Ishikawa (cell line): ENCODE data around the gene ARID5B.
A peak's percentile ranks its signal among the peaks of the same experiment; 100 is the strongest.

Source experiments
- CREB1 ChIP-seq: IDR thresholded peaks from 2 replicates; pipeline ENCODE4 v1.6.1; 2012; ENCODE audit warnings: low read depth
- MAX ChIP-seq: IDR thresholded peaks from 2 replicates; pipeline ENCODE4 v1.6.1; 2012
- NFIC ChIP-seq: IDR thresholded peaks from 2 replicates; pipeline ENCODE4 v1.6.1; 2012
- RAD21 ChIP-seq: IDR thresholded peaks from 2 replicates; pipeline ENCODE4 v1.6.1; 2012; ENCODE audit warnings: low read depth
- TEAD4 ChIP-seq: IDR thresholded peaks from 2 replicates; pipeline ENCODE4 v1.6.1; 2012
- TF ChIP-seq, protein P1 (sequence below): IDR thresholded peaks from 2 replicates; pipeline ENCODE4 v1.6.1; 2012; ENCODE audit warnings: low read depth, mild to moderate bottlenecking
- TF ChIP-seq, protein P2 (sequence below): IDR thresholded peaks from 2 replicates; pipeline ENCODE4 v1.6.1; 2012

DNA sequence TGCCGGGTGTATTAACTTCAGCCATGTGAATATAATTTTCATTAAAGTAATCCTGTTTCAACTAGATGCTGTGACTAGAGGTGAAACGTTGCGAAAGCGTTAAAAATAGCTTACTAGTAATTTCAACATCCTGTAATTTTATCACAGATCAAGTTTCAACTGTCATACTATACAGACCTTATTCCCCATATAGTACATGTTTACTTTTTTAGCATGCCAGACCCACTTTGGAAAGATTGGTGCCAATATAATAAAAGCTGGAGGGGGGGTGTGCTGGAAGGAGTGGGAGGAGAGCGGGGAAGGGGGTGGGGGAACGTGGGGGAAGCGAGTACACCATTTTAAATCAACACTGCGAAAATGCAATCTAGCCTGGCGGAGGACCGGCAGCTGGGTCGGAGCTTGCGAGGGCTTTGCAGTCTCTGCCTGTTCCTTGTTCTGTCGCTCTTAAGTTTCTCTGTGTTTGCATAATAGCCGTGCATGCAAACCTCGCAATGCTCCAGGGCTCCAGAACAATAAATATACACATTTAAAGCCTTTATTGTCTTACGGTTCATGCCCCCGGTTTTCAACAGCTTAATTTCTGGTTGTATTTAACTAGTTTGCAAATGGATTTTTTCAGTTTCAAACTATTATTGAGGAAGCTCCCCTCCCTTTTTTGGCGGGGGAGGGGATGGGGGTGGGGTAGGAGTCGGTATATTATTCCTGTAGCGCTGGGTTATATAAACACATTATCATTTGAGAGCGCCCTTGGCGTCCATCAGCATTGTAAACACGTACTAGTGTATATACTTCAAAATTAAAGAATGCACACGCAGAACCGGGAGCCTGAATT lies 1.3 kb upstream of the ARID5B start:
- TF ChIP-seq MAX (peak; percentile 20; the same call in 1 of the 2 replicates), NFIC (no peak), RAD21 (no peak), TEAD4 (no peak), CREB1 (no peak)
- TF ChIP-seq, protein P1, sequence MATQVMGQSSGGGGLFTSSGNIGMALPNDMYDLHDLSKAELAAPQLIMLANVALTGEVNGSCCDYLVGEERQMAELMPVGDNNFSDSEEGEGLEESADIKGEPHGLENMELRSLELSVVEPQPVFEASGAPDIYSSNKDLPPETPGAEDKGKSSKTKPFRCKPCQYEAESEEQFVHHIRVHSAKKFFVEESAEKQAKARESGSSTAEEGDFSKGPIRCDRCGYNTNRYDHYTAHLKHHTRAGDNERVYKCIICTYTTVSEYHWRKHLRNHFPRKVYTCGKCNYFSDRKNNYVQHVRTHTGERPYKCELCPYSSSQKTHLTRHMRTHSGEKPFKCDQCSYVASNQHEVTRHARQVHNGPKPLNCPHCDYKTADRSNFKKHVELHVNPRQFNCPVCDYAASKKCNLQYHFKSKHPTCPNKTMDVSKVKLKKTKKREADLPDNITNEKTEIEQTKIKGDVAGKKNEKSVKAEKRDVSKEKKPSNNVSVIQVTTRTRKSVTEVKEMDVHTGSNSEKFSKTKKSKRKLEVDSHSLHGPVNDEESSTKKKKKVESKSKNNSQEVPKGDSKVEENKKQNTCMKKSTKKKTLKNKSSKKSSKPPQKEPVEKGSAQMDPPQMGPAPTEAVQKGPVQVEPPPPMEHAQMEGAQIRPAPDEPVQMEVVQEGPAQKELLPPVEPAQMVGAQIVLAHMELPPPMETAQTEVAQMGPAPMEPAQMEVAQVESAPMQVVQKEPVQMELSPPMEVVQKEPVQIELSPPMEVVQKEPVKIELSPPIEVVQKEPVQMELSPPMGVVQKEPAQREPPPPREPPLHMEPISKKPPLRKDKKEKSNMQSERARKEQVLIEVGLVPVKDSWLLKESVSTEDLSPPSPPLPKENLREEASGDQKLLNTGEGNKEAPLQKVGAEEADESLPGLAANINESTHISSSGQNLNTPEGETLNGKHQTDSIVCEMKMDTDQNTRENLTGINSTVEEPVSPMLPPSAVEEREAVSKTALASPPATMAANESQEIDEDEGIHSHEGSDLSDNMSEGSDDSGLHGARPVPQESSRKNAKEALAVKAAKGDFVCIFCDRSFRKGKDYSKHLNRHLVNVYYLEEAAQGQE, result no peak
- TF ChIP-seq, protein P2, sequence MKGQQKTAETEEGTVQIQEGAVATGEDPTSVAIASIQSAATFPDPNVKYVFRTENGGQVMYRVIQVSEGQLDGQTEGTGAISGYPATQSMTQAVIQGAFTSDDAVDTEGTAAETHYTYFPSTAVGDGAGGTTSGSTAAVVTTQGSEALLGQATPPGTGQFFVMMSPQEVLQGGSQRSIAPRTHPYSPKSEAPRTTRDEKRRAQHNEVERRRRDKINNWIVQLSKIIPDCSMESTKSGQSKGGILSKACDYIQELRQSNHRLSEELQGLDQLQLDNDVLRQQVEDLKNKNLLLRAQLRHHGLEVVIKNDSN, result no peak
